Fibroblast of skin of left biceps (primary cell): Measurements from ENCODE around the gene VPS26C.
A peak's percentile ranks its signal among the peaks of the same experiment; 100 is the strongest.

Experiments used
- DNase-seq, 2 experiments: peaks; one replicate each; pipeline ENCODE4 v3.0.0-alpha.2; 2013; ENCODE audit warnings: low read depth in 2 of 2

The VPS26C gene

DNA sequence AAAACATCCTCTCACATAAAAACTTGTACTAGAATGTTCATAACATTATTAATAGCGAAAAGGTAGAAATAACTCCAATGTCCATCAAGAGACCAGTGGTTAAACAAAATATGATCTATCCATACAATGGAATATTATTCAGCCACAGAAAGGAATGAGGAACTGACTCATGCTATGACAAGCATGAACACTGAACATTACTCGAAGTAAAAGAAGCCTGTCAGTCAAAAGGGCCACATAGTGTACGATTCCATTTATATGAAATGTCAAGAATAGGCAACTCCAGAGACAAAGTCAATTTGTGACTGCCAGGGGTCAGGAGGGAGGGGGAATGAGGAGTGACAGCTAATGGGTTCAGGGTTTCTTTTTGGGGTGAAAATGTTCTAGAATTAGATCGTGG lies 2.3 kb downstream of the VPS26C start:
- DNase-seq = no peak

DNA sequence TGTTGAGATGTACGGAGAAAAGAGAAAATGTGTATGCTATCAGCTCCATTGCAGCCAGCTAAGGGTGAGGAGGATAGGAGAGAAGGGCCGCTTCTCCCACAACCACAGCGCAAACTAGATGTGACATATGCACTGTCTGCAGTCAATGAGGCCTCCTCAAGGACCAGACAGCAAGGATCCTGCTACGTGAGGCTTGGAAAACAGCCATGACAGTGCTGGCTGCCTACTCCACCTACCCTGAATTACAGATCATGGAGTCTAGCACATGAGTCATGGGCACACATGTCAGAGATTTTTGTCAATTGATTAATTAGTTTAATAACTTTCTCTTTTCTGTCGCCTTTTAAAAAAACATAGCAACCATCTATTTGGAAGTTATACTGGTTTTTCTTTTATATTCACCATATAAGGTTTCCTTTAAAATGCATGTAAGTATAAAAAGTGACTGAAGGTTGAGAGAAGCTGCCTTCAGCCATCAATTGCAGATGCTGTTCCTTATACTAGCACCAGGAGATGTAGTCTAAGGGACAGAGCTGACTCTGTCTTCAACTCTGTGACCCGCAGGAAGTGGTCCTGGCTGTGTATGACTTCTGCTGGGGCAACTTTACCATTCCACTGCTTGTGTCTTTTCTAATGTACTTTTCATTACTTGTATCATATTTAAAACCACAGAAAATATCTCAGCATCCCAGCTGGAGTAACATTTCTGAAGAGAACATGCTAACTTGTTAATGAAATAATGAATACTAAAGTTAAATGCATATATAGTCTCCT lies 3.1 kb downstream of the VPS26C start:
- DNase-seq = peak in 1 of 2 experiments; percentile 17

DNA sequence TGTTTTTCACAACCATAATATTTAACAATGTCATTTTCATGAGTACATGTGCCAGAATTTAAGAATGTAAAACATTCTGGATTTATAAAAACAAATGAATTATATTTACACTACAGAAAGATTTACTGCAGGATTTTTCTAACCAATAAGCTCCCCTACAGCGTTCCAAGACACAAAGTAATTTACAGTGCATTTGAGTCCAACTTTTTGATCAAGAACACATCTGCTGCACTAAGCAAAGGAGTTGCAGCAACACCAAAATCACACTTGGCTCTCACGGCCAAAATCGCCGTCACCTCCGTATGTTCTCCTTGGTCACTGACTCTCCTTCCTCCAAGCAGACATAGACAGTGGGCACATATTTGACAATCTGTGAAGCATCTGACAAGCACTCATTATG lies 7.7 kb downstream of the VPS26C start:
- peak in 1 of 2 experiments; percentile 18 for DNase-seq

DNA sequence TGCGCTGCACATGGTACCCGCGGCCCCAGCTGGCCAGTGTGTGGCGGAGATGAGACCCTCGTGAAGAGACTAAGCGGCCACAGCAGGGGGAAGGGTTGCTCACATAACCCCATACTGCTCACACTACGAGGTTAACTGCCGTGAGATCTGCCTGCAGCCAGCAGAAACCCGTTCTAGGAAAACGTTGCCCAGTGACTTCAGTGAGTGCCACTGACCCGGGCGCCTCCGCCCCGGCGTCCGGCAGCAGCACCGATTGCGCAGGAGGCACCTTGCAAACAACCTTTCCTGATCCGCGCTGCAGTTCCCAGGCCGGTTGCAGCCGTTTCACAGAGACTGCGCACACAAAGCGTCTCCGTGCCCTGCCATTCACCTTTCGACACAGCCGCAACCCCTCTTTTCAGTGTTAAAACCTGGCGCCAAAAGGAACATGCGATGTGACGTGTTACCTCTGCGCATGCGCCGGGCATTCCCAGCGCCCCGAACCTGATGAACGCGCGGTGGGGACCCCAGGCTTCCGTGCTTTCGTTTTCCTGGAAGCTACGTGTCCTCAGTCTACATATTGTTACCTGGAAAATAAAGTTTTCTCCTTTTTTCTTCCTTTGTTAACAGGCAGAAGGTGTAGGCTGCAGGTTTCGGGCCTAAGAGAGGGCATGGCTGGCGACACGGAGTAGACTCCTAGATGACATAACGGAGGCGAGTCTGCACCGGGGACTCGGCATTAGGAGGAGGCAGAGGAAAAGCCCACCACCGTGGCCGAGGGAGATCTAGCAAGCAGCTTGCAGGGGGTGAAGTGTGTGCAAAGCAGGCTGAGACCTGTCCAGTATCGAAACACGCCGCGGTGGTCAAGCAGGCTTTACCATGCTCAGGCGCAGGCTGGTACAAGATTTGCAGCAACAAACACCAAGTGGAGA lies 8.9 kb downstream of the VPS26C start:
- DNase-seq = peak in 1 of 2 experiments; percentile 13

DNA sequence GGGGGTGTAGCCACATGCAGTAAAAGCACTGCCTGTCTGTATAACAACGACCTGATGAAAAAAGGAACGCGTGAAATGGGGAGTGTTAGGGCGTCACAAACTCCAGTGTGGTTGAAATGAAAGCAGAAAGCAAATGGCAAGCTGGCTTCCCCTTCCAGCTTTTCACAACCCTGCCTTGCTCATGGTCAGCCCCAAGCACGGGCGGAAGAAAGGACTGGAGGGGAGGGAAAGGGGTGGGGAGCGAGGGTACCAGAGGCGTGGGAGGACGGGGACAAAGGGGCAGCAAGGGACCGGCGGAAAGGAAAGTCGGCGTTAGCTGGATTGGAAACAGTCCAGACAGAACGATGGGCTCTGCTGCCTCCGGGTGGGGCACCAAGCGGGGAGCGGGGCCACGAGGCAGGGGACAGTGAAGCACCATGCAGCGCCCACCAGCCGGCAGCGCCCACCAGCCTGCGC lies 9.6 kb downstream of the VPS26C start:
- no peak for DNase-seq

DNA sequence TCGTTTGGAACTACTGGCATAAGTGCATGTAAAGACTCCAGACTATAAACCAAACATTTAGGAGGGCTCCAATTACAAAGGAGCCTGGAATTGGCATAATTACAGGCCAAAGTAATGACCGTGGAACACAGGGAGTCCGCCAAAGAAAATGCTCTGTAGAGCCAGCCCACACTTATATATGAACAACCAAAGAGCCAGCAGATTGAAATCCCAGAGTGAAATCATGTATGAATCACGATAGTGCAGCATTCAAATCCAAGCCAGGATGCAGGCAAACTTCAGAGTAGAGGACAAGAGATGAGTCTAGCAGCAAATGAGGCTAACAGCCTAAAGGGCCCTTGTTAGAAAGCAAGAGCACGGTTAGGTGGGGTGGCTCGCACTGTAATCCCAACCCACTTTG lies 13.1 kb downstream of the VPS26C start:
- no peak for DNase-seq

DNA sequence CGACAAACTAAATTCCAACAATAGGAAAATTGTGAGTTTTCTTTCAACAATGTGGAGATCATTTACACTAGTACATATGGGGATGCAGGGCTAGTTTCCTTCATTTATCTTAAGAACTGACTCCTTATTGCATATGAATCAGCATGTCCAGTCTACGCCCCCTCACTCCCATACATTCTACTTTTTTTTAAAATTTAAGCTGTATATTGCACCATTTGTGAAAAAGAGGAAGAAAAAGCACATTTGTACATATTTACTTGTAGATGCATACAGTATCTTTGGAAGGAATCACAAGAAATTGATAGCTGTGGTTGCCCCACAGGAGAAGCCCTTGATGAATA lies 15.9 kb downstream of the VPS26C start:
- no peak for DNase-seq

DNA sequence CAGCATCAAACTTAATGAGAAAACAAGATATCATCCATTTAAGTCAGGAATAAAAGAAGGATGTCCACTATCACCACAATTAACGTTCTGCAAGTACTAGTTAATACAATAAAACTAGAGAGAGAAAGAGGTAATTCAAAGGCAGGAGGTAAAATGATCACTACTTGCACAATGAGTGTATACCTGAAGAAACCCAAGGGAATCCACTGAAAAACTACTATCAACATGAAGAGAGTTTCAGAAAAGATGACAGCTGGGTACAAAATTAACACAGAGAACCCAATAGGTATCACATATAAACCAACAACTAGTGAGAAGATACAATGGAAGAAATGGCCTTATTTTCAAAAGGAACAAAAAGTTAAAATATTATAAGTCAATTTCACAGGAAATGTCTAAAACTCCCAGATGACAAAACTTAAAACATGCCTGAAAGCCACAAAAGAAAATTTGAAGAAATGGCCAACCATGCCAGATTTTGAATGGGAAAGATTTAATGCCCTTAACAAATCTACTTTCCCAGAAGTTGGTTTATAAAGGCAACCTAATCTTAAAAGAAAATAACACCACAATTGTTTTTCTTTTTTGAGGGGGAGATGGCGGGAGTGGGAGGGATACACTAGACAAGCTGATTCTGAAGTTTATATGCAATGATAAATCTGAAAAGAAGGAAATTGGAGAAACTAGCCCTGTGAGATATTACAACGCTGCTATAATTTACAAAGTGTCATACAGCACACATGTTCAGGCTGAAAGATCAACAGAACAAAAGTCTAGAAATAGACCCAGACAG lies 17.8 kb downstream of the VPS26C start:
- no peak for DNase-seq

DNA sequence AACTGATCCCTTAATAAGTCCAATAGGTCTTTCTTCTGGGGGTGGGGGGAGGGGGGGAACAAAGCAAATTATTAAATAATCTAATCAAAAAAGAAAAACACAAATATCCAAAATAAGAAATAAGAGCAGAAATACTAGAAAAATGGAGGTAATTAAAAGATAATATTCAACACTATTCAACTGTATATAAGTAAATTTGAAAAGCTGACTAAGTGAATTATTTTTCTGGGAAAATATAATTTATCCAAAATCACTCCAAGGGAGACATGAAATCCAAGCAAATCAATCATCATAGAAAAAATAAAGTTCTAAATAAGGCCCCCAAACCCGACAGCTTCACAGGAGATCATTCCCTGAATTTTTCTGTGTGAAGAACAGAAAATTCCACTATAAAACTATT lies 18.8 kb downstream of the VPS26C start:
- DNase-seq = no peak

DNA sequence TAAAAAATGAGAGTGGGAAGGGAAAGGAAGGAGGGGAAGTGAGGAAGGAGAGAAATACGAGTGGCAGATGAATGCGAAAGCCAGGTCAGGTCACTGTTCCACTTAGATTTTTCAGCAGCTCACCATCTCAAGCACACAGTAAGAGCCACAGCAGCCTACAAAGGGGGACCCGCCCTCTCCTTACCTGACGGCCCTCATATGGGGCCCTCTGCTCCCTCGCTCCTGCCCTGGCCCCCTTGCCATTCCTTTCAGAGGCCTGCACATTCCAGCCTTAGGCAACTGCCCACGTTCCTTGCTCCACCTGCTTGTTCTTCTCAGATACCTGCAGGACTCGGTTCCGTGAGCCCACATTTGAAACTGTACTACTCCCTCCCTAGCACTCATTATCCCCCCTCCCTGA lies 22.0 kb downstream of the VPS26C start:
- no peak for DNase-seq

DNA sequence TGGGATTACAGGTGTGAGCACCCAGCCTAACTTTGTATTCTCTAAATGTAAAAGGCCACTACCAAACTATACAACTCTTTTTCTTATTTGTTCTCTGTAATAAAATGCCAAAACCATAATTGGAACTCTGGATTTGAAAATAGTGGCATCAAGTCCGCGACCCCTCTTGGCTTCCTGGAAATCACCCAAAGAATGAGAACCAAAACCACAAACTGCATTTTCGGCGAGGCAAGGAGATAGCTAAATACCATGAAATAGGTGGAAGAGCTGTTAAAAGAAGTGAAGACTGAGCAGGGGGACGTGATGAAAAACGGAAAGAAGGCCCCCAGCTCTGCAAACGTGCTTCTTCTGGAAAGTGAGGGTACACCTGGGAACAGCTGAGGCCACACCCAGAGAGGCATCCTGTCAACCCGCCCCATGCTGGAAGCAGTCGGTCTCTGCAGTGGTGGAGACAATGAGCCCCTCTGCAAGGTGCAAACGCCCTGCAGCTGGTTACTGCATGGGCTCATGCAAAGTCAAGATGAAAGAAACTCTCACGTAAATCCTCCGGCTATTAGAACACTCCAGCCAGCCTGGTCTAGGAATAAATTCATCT lies 22.5 kb downstream of the VPS26C start:
- DNase-seq = no peak

DNA sequence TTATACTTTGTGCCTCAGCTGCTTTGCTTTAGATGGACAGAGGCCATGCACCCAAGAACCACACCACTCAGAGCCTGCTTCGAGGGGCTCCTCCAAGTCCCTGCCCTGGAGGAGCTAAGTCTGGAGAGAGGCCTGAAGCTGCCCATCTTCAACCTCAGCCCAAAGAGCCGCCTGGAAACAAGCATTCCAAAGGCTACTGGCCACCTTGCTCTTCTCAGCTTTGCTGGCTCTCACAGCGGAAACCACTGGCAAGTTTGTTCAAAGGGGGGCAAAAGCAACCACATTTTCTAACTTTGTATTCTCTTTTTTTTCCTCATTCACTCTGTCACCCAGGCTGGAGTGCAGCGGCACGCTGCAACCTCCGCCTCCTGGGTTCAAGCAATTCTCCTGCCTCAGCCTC lies 23.2 kb downstream of the VPS26C start:
- DNase-seq = no peak

DNA sequence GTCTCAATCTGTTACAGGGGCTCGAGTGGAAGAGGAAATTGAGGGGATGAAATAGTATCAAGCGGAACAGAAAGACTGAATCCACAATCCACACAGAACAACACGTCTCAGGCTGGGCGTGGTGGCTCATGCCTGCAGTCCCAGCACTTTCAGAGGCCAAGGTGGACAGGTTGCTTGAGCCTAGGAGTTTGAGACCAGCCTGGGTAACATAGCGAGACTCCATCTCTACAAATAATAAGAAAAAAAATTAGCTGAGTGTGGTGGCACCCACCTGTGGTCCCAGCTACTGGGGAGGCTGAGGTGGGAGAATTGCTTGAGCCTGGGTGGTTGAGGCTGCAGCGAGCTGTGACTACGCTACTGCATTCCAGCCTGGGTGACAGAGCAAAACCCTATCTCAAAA lies 25.7 kb downstream of the VPS26C start:
- DNase-seq = no peak

DNA sequence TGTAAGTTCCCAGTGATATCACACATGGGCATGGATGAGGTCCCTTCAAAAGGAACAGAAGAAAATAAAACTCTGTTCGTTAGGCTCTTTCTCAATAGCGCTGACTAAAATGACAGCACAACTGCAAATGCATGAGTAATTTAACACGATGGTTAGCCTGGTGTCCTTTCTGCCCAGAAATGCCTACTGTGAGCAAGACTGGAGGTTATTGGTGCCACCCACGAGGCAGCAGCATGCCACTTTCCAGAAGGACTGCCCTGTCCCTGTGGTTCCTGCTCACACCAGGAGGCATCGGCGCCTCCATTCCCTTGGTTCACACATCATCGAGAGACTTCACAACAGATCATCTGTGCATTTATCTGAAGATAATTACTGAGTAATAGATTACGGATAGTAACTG lies 26.2 kb downstream of the VPS26C start:
- no peak for DNase-seq

DNA sequence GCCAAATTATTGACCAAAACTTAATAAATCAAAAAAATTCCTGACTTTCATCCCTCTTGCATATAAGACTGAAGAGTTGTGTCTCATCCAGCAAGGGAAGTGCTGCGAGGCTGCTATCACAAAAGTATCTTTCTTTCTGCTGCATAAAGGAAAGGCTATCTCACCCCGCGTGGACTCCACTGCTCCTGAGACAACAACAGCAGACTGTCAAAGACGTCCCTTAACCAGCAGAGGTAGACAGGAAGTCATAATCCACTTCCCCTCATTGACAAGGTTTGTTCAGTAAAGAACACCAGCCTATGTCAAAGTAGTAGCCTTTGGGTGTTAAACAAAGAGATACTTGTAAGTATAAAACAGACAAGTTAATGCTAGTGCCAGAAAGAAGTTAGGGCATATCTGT lies 29.4 kb downstream of the VPS26C start:
- no peak for DNase-seq

DNA sequence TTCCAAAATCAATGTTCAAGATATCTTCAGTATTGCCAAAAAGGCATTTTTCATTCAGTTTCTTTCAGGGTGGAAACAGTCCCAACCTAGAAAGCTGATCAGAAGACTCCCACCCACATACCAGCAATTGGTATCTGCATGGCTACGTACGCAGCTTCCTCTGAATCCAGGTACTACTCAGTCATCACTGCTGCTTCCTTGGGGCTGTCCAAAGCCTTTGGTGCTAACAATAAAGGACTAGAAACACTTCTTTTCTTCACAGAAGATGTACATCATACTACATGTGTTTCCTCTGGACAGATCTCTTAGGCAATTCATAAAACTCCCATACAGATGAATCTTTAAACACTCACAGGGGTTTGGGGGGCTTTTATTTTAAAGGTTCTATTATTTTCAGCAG lies 29.8 kb downstream of the VPS26C start:
- DNase-seq = no peak

DNA sequence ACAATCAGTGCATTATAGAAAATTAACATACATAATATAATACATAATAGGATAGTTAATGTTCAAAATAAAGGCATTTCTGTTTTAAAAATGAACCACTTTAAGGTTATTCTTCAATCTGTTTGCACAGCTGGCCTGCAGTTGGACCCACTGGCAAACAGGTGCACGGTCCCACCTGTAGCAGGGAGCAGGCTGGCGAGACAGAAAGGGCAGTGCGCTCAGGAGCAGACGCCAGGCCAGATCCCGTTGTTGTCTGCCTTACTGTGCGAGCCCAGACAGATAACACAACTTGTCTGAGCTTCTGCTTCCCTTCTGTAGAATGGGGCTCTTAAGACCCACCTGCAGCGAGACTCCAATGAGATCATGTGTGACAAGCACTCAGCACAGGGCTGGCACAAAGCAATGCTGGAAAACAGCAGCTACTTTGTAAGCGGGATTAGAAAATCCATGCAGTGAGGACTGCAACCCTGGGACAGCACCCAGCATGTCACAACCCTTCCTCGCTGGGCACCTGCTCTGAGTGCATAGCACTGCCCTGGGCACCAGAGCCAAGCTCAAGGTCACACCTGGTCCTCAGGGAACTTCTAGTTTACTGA lies 33.5 kb downstream of the VPS26C start:
- no peak for DNase-seq

DNA sequence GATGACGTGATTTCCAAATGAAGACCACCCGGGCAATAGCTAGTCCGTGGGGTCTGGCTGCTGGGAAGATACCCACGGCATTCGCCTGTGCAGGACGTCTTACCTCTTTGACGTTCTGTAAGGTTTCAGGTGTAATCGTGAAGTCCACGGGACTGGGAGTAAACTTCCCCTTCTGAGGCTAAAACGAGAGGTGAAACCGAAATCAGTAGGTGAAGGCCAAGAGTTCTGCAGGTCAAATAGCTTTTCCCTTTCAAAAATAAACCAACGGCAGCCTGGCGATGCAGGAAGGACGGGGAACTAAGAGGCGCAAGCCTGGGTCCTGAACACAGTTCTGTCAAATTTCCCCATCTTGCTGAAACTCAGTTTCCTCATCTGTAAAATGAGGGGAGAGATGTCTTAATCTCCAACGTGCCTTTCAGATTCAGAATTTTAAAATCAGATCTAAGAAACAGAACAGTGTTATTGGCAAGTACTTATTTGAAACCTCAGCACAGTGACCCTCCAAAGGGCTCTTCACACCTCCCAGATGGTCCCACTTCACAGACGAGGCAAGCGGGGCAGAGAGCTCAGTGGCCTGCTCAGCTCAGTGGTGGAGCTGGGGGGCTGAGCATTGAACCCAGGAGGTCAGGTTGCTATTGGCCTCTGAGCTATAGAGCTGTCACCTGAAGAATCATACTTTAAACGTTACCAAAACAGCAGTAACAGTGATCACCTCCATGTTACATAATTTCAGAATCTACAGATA lies 34.7 kb downstream of the VPS26C start:
- no peak for DNase-seq

DNA sequence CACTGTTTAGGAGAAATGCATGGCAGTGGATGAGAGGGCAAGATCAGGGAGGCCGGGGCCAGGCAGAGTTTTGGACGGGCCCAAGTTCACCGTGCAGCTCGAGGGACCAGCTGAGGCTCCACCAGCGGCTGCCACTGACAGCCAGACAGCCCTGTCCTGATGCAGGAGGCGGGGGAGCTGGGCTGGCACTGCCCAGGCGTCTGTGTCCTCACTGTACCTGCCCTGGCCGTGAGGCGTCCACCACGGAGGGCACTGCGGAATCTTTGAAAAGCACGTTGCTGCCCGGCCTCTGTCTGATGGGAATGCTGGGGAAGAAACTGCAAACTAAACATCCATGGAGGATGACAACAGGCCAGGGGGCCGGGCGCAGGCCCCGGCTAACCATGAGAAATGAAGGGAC lies 35.5 kb downstream of the VPS26C start:
- DNase-seq = no peak

DNA sequence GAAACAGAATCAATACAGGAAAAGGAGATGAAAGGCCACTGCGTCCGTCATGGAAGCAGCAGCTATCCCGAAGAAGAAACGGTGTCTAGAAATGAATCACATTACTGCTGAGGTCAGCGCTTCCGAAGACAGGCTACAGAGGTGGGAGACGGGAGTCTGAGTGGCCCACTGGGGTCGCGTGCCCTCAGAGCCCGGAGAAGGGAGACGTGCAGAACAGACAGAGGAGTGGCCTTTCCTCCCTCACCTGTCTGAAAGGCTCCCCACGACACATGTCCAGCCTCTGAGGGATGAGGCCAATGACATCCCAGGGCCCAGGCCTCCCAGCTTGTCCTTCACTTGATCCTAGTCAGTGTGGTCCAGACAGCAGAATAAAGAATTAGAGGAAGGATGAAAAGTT lies 35.9 kb downstream of the VPS26C start:
- DNase-seq = no peak
